GM18520 (cell line): ENCODE data around the gene ELAC2.

ENCODE experiments used
- ATAC-seq: cut with Tn5 transposase; IDR thresholded peaks from one replicate; pipeline ENCODE4 v1.9.1; 2021; ENCODE audit not compliant: unreplicated experiment

Gene ELAC2

DNA sequence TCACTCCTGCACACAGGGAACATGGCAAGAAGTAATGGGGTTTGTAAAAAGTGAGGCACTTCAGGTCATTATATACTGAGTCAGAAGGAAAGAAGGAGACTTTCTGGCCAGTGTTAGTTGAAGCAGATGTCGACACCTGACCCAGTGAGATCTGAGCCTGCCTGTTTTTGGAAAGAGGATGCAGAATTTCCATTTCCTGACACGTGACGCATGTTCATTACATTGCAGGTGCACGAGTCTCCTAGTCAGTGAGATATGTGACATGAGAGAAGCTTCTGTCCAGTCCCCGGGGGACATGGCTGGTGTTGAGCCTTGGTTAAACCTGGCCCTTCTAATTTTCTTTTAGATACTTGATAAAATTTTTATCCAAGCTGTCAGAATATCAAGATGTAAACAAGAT is 62.3 kb downstream of the ELAC2 start:
- no peak for ATAC-seq

- ATAC-seq, result no peak
These were observed 64.7 kb downstream of the ELAC2 start for GRCh38 chr17:12953156-12953555.

DNA sequence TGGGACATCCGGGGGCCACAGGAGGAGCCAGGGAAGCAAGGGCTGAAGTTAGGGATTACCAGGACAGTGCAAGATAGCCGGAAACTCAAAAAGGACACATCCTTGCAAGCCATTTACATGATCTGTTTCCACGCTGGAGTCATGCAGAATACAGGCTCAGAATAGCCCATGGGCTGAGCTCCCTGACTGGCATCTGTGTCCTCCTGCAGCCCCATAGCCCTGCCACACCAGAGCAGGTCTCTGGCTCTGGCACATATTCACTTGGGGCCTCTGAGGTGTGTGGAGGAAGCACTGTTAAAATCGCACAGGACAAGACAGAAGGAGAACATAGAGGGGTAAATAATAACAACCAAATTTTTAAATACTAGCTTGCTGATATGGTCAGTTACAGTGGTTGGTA is 65.8 kb downstream of the ELAC2 start:
- ATAC-seq, result no peak

- no peak for ATAC-seq
These were observed 70.8 kb downstream of the ELAC2 start for GRCh38 chr17:12947047-12947446.
